Measurements from ENCODE around the gene SP110.
A peak's percentile ranks its signal among the peaks of the same experiment; 100 is the strongest.
"Not testable (repeated sequence)": the region's sequence is repeated elsewhere in the genome, so short reads cannot be mapped to it uniquely, and the experiment has no call there.

SP110 gene

DNA sequence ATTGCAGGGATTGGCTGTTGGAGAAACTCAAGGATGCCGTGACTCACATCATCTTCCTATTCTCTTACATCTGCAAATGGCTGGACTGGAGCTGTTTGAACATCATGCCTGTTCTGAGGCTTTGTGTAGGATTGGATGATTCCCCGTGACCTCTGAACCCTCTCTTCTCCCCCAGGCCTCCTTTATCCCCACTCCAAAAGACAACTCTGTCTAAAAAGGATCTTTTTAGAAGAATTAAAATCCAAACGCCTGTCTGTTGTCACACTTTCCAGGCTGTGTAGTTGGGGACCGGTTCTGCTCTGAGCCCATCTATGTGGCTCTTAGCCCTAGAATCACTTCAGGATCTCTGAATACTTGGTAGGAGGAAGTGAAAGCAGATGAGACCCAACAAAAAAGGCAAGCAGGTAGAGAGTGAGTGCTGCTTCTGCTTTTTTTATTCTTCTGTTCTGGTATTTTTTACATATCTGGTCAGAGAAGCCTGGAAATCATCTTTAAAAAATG is 6.3 kb upstream of the SP110 start:
- TF ChIP-seq, protein P1, sequence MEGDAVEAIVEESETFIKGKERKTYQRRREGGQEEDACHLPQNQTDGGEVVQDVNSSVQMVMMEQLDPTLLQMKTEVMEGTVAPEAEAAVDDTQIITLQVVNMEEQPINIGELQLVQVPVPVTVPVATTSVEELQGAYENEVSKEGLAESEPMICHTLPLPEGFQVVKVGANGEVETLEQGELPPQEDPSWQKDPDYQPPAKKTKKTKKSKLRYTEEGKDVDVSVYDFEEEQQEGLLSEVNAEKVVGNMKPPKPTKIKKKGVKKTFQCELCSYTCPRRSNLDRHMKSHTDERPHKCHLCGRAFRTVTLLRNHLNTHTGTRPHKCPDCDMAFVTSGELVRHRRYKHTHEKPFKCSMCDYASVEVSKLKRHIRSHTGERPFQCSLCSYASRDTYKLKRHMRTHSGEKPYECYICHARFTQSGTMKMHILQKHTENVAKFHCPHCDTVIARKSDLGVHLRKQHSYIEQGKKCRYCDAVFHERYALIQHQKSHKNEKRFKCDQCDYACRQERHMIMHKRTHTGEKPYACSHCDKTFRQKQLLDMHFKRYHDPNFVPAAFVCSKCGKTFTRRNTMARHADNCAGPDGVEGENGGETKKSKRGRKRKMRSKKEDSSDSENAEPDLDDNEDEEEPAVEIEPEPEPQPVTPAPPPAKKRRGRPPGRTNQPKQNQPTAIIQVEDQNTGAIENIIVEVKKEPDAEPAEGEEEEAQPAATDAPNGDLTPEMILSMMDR (conservative IDR thresholded peaks at IDR 0.05; ENCODE audit: control insufficient read depth, insufficient read depth, low read depth, low read length): no peak
- DNase-seq (ENCODE audit: low read depth): no peak
- H3K4me3 ChIP-seq (ENCODE audit: control insufficient read depth, low read depth, low read length): no peak overlapping the region

DNA sequence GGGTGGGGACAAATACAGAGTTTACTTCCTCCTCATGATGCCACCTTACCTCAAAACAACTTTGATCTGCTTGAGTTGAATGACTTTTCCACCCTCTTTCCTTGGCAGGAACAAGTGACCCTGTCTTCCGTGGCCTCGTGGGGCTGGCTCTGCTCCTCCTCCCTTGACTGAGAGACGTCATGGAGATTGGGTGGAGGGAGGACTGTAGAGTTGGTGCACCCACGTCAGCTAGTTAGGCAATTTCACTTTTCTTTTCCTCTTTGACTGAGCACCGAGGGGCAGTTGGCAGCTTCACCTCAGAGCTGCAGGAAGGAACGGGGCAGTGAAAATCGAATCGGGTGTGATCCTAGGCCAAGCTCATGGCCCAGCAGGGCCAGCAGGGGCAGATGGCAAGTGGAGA is 5.7 kb upstream of the SP110 start, which contains the start of gene SP140:
TSS of gene SP140 (plus strand) at position 251 of the 400 bp plus-strand sequence. CDS start at position 360, 109 bp downstream.
- no peak within 1 kb of the TSS for H3K4me3 ChIP-seq (ENCODE audit: control insufficient read depth, low read depth, low read length)
- no peak for DNase-seq (ENCODE audit: low read depth)
- TF ChIP-seq, protein P1 (conservative IDR thresholded peaks at IDR 0.05; ENCODE audit: control insufficient read depth, insufficient read depth, low read depth, low read length): no peak

DNA sequence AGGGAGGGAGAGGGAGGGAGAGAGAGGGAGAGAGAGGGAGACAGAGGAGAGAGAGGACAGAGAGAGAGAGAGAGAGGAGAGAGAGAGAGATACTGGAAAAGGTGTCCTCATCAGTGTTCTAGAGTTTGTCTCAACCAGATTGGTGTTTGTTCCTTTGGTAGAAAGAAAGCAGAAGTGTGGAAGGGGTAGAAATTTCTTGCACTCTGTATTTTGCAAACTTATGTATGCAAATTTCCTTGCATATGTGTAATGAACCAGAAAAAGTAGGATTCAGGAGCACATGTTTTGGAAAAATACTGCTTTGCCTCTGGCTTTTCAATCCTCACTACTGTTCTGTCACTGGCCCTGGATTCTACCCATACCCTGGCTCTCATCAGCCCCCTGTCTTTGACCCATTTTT is 4.7 kb upstream of the SP110 start:
- DNase-seq (ENCODE audit: low read depth): no peak
- no peak overlapping the region for H3K4me3 ChIP-seq (ENCODE audit: control insufficient read depth, low read depth, low read length)
- TF ChIP-seq, protein P1 (conservative IDR thresholded peaks at IDR 0.05; ENCODE audit: control insufficient read depth, insufficient read depth, low read depth, low read length): no peak

DNA sequence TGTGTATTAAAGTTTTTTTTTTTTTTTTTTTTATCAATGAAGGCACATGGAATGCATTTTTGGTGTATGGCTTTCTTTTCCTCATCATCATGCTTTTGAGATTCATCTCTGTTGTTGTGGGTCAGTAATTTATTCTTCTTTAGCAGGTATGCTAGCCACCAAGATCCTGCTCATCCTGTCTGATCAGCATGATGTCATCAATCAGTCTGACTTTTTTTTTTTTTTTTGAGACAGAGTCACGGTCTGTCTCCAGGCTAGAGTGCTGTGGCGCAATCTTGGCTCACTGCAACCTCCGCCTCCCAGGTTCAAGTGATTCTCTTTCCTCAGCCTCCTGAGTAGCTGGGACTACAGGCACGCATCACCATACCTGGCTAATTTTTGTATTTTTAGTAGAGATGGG is 3.0 kb upstream of the SP110 start:
- not testable (repeated sequence) for H3K4me3 ChIP-seq (ENCODE audit: control insufficient read depth, low read depth, low read length)
- peak; percentile 35 for DNase-seq (ENCODE audit: low read depth)

DNA sequence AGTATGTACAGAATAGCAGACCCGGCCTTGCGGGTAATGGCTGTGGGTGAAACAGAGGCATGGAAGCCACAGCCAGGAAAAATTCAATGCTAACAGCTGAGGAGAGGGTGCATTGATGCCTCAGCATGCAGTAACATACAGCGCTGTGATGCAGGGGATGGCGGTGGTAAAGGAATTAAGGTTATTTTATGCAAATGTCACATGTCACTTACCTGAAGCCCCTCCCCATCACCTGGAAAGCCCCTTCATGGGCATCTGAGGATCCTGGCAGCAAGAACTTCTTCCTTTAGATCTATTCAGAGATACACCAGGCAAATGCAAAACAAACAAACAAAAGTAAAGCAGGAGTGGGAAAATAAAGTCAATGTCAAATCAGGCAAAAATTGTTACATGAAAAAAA is 1.7 kb upstream of the SP110 start:
- DNase-seq (ENCODE audit: low read depth): no peak
- H3K4me3 ChIP-seq (ENCODE audit: control insufficient read depth, low read depth, low read length): no peak overlapping the region
- TF ChIP-seq, protein P1 (conservative IDR thresholded peaks at IDR 0.05; ENCODE audit: control insufficient read depth, insufficient read depth, low read depth, low read length): no peak

DNA sequence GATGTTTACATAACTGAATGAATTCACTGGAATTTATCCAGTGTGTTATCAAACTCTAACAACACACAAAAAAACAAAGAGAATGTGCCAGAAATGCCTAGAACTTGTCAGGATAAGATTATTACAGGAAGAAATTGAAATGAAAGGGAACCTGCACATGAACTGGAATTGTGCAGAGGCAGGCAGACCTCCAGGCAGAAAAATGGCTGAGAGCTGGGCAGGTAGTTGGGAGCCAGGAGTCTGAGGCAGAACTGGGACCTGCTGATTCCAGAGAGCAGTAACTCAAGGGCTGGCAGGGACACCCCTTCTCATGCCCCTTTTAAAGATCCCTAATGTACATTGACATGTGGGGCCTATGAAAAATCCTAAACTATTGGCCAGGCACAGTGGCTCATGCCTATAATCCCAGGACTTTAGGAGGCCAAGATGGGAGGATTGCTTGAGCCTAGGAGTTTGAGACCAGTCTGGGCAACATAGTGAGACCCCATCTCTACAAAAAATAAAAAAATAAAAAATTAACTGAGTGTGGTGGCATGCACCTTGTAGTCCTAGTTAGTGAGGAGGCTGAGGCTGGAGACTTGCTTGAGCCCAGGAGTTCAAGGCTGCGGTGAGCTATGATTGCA is 674 bp upstream of the SP110 start:
- no peak for DNase-seq (ENCODE audit: low read depth)
- TF ChIP-seq, protein P1 (conservative IDR thresholded peaks at IDR 0.05; ENCODE audit: control insufficient read depth, insufficient read depth, low read depth, low read length): no peak
- peak overlapping the region; percentile 81 for H3K4me3 ChIP-seq (ENCODE audit: control insufficient read depth, low read depth, low read length)

DNA sequence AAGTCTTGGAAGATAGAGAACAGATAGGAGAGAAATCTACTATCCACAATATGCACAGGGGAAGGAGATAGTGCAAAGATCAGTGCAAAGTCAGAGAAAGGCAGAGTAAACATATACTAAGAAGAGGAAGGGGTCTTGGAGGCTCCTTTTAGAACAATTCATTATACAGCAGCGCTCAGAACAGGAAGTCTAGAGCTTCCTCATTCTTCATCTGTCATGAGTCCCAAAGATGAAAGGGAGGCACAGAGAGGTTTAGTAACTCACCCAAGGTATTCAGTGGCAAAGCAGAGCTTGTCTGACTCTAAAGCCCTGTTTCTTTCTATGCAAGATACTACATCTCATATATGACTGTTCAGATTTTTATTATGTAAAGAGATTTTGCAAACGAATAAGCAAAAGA is 1.4 kb downstream of the SP110 start:
- no peak for DNase-seq (ENCODE audit: low read depth)
- TF ChIP-seq, protein P1 (conservative IDR thresholded peaks at IDR 0.05; ENCODE audit: control insufficient read depth, insufficient read depth, low read depth, low read length): no peak
- no peak overlapping the region for H3K4me3 ChIP-seq (ENCODE audit: control insufficient read depth, low read depth, low read length)
